ENCODE data around the gene FOXA2.

DNA sequence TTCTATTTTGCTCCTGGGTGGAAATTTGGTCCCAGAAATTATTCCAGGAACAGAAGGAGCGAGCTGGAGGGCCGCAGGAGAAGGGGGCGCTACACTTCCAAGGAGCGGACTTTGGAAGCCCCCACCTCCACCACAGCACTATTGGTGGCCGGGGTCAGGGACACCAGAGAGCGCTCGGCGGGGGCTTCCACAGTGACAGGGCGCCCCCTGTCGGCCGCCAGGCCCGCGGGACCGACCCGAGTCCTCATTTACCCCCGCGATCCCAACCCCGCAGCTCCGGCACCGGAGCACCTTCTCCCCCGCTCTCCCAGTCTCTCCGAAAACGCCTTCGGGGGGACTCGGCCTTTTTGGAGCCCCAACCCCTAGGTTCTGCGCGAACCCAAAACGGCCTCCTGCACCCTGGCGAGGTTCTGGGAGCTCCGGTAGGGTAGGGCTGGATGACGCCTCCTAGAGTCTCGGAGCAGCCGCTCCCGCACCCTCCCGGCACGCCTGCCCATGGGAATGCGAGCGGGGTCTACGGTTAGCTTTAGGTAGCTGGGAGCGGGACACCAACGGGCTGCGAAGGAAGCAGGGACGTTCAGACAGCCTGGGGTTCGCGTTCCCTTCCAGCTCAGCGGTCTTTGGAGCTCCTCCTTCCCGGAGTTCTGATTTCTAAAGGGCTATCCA lies 2.4 kb upstream of the FOXA2 start:
- no peak for TF ChIP-seq POLR2AphosphoS5 (IDR thresholded peaks at IDR 0.05)
- TF ChIP-seq POLR2A (IDR thresholded peaks at IDR 0.05), result no peak

Measured in spleen (tissue), 3 donors.